D721Med (cell line): ENCODE results near the gene DDIAS.

Source experiments
- DNase-seq: peaks from one replicate; pipeline ENCODE4 v3.0.0; 2011; ENCODE audit warnings: low spot score; ENCODE audit not compliant: insufficient read length
- FAIRE-seq: peaks from 2 replicates; lab custom pipeline; 2011; peaks lifted over from hg19 to GRCh38; lab: Jason Lieb, UNC
- TF ChIP-seq, protein P1 (sequence below): IDR thresholded peaks from 2 replicates; pipeline ENCODE4 v1.5.1; 2012; ENCODE audit warnings: mild to moderate bottlenecking, control low read depth; ENCODE audit not compliant: insufficient read depth; ENCODE audit errors: missing control alignments

The DDIAS gene

DNA sequence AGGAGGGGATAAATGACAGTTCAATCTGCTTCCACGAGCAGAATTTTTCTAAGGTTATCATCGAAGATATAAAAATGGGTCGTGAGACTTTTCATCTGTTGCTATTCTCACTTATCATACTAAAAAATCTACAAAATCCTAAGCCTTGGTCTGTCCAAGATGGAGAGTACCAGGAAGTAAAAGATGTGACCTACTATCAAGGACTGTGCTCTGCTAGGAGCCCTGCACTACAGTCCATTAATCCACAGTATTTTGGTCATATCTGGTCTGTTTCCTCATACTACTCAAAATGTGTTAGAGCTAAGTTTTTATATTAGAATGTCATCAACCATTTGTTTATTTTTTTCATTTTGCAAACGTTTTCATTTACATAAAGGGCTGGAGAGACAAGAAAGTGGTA is 79.4 kb downstream of the DDIAS start:
- FAIRE-seq: no peak
- TF ChIP-seq, protein P1, sequence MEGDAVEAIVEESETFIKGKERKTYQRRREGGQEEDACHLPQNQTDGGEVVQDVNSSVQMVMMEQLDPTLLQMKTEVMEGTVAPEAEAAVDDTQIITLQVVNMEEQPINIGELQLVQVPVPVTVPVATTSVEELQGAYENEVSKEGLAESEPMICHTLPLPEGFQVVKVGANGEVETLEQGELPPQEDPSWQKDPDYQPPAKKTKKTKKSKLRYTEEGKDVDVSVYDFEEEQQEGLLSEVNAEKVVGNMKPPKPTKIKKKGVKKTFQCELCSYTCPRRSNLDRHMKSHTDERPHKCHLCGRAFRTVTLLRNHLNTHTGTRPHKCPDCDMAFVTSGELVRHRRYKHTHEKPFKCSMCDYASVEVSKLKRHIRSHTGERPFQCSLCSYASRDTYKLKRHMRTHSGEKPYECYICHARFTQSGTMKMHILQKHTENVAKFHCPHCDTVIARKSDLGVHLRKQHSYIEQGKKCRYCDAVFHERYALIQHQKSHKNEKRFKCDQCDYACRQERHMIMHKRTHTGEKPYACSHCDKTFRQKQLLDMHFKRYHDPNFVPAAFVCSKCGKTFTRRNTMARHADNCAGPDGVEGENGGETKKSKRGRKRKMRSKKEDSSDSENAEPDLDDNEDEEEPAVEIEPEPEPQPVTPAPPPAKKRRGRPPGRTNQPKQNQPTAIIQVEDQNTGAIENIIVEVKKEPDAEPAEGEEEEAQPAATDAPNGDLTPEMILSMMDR: no peak

DNA sequence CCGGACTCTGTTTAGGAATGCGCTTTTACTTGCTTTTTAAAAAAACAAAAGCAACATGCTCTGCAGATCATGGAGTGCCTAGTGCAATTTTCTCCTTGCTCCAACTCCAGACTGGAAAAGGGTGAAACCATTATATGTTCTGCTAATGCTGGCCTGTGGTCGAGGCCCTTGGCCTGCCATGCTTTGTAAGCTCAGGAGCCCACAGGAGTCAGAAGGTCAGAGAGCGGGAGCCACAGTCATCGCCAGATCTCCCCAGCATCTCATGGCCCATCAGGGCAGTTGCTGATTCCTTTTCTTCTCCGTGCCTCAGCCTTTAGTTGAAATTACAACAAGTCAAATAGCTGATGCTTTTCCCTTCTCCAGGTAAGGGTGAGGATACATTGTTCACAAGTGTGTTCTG is 80.3 kb downstream of the DDIAS start:
- FAIRE-seq: no peak
- TF ChIP-seq, protein P1: no peak
- no peak for DNase-seq

More for the DNA sequence above, 79.4 kb downstream of the DDIAS start:
- DNase-seq: no peak
